NCI-H2081 (cell line): ENCODE results near the gene GORASP2.

Experiments used
- DNase-seq, 2 experiments: peaks; one replicate each; lab custom pipeline; 2025; lab: John Stamatoyannopoulos, UW

GORASP2 gene

DNA sequence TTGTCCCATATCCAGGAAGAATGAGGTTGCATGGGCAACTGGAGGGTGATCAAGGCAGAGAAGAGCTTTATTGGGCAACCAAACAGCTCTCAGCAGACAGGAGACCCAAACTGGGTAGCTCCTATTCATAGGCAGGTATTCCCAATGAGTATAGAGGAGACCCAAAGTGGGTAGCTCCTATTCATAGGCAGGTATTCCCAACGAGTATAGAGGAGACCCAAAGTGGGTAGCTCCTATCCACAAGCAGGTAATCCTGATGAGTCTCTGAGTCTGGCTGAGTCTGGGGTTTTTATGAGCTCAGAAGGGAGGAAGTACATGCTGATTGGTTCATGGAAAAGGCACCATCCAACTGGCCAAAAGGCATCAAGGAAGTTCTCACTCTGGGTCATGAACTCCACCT lies 5.3 kb upstream of the GORASP2 start:
- no peak for DNase-seq

DNA sequence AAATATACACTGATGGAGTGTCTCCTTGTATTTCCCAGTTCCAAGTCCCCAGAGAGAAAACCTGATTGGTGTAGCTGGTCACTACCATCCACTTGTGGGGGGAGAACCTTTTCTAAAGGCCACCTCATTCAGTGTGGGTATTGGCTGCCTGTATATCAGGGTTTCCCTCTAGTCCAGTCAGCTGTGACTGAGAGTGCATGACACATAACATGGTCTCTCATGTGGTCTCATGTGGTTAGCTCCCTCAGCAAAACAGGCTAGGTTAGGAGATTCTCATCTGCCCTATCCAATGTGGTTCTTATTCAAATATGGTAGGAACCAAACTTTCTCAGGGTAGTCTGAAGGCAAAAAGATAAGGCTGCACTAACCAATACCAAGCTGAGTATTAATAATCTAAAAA lies 4.1 kb upstream of the GORASP2 start:
- DNase-seq = no peak

DNA sequence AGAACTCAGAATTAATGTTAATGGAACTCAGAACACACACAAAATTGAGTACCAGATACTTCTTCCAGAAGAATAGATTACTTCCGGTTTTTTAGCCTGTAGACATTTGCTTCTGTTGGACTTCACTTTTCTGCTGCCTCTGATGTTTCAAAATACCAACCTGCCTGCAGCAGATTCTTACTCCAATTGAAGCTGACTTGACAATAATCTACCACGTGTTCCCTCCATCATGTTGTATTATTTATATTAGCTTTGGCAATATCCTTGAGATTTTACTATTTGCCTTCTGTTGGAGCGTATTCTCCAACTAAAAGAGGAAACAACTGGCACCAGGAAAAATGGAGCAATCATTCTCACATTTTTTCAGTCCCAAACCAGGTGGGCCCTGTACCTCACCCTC lies 3.1 kb upstream of the GORASP2 start:
- DNase-seq = no peak

DNA sequence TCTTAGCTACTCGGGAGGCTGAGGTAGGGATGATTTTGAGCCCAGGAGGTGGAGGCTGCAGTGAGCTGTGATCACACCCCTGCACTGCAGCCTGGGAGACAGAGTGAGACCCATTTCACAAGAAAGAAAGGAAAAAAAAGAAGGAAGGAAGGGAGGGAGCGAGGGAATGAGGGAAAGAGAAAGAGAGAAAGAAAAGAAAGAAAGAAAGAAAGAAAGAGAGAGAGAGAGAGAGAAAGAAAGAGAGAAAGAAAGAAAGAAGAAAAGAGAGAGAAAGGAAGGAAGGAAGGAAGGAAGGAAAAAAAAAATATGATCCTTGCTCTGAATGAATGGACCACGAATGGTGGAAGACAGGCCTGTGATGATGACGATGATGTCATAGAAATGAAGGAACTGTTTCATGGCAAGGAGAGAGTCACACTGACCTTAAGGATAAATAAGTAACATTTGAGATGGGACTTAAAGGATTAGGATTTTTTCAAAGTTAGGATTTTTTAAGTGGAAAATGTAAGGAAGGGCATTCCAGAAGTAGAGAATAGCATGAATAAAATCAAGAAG lies 2.2 kb upstream of the GORASP2 start:
- DNase-seq = no peak

DNA sequence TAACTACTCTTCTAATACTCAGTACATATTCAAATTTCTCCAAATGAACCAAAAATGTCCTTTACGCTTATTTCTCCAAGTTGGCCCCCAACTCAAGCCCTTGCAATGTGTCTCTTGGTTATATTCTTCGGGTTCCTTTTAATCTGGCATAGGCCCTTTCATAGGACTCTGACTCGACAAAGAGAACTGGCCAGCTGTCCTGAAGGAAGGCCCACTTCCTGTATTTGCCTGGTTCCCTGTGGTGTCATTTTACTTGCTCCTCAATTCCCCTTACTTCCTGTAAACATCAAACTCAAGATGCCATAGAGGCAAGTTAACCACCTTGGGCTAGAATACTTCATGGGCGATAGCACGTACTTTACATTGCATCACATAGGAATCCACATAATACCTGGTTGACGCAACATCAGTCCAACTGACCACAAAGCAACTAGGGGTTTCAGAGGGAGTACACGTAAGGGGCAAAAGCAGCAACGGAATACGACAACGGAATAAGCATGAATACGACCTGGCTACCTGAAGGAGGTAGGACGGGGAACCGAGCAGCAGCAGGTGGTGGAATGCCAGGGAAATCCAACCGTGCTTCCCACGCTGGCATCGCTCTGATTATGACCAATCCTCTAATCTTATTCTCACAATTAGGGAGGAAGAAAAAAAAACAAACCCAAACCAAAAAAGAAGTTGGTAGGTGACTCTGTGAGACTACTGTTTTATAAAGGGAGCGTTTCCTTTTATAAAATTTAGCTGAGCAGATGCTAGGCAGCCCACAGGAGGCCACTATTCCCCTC lies 823 bp upstream of the GORASP2 start:
- DNase-seq = peak; percentile 7 to 48

DNA sequence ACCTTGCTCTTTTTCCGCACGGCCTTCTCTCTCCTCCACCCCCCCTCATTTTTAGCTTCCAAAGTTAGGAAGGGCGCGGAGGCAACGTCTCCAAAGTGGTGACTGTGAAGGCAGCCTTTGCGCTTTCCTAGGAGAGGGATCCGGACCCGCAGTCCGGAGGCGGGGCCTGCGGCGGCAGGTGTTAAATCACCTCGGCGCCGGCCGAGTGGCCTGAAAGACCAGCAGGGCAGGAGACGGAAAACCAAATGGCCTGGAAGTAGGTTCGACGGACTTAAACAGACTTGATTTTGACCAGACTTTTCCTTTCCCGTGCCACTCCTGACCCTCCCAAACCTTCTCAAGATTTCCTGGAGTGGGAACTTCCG lies 615 bp downstream of the GORASP2 start:
- peak; percentile 43 to 52 for DNase-seq

DNA sequence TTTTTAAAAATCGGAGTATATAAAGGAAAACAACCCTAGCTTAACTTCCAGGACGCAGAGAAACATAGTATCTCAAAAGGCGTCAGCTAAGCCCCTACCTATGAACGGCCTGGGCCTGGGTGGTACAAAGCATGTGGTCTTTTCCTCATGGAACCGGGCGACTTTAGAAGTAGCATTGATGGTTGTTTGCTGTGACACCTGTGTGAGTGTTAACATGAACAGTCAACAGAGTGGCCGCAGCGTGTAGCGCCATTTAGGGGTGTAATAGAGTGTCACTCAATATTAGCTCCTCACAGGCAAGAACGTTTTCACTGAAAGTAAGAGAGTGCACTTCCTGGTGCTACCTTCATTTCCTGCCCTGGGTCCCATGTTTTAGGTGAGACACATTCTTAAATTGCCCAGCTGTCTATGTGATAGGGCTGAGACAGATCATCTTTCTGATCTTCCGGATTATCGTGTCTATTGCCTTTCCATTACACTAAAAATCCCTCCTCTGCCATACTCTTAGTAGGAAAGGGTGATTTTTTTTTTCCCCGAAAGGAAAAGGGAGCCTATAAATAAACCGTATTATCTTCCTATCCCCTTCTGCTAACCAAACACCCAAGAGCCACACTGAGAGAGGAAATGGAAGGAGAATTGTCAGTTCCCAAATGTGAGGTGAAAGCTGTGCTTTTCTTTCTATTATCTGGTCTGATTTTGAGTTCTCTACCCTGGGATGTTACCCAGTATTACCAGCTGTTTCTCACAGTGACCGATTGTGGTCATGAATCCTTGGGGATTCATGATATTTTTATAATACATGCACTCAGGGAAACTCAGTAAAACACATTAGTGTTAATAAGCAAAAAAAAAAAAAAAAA lies 1.3 kb downstream of the GORASP2 start:
- peak; percentile 59 to 83 for DNase-seq

DNA sequence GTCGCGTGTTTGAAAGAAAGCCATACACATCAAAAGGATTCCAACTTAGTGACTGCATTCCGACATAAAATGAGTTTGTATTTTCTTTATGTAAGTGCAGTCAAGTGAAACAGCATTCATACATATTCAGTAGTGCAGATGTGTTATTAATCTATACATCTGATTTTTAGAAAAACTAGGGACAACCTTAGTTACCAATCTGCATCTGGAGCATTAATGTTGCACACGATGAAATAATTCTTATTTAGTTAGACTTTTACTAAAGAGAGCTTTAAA lies 1.9 kb downstream of the GORASP2 start:
- no peak for DNase-seq

DNA sequence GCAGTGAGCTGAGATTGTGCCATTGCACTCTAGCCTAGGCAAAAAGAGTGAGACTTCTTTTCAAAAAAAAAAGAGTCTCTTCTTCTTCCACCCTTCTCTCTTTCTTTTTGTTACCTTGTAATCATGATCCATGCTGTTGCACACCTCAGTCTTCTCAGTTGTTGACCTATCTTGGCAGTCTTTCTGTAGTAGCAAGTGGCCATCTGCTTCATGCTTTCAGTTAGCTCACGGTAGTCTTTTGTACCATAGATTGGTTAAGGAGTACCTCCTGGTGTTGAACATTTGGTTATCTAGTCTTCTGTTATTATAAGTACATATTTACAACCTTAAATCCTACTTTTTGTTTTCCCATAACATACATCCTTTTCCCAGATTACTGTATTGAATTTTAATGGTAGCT lies 3.1 kb downstream of the GORASP2 start:
- no peak for DNase-seq

DNA sequence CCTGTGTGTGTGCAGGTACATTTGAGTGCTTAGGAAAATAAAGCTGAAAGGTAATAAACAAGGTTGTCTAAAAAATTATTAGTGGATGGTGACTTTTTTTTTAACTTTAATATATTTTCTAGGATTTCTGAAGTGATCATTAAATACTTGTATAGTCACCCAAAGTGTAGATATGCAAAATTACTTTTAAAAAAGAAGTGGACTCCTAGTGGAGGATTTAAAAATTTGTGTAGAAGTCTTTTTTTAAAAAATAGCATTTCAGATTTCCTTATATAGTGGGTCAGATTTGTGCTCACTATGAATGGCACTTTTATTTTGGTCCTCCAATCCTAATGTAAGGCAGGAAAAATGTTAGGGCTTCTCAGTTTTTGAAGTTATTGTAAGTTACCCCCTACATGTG lies 3.9 kb downstream of the GORASP2 start:
- DNase-seq = no peak

DNA sequence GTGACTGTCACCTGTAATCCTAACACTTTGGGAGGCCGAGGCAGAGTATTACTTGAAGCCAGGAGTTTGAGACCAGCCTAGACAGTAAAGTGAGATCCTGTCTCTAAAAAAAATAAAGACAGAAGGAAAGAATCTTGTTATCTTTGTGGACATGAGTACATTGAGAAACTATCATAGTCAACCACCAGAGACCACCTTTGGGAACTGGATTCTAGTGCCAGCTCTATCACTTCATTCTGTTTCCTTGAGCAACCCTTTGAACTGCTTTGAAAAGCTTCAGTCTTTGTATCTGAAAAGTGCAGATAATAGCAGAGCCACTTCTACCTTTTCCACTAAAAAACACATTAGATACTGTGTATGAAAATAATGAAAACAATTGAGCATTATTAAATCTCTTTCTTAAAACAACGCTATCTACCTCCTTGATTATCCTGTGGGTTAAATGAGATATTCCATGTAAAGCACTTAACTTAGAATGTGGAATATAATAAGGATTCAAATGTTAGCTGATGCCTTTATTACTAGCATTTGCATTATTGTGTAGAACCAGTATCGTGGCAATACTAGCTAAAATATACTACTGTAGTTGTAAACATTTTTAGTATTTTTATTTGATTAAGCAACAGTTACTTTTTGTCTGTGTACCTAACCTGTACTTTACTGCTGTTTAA lies 8.8 kb downstream of the GORASP2 start:
- DNase-seq = no peak

DNA sequence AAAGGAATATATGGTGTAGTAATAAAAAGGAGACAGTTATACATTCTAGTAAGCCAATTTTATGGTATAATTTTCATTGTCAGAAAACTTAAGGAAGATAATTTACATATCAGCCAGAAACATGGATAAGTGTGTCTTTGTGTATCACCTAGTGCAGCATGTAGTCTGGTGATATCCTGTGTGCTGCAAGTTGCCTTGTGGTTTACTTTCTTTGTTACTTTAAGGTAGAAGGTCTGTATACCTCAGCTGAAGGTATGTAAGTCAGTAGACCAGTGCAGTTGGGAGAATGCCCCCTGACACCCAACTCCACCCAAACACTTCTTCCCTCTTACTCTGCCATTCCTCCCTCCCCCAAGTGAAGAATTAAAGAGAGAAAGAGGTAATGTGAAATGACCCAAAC lies 11.0 kb downstream of the GORASP2 start:
- no peak for DNase-seq

DNA sequence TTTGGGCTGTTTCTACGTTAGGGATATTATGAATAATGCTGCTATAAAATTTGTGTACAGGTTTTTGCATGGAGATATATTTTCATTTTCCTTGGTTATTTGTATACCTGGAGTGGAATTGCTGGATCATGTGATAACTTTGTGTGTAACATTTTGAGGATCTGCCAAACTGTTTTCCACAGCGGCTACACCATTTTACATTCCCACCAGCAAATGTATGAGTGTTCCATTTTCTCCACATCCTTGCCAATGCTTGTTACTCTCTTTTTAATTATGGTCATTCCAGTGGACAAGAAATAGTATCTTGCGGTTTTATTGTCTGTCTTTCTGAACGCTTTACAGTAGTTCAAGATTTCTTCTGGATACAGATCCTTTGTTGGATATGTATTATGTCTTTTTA lies 13.6 kb downstream of the GORASP2 start:
- DNase-seq = no peak

DNA sequence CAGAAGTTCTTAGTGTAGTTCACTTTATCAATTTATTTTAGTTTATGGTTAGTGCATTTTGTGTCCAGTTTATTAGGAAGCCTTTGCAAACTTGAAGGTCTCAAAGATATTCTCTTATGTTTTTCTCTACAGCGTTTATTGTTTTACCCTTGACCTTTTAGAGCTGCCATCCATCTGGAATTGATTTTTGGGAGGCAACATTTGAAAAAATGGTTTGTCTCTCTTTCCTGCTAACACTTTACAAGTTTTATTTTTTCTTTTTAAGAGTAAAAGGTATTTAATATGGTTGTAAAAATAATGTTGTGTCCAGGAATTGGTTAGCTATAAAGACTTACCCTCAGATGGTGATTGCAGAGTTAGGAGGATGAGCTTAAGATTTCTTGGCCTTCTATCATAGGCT lies 14.0 kb downstream of the GORASP2 start:
- no peak for DNase-seq

DNA sequence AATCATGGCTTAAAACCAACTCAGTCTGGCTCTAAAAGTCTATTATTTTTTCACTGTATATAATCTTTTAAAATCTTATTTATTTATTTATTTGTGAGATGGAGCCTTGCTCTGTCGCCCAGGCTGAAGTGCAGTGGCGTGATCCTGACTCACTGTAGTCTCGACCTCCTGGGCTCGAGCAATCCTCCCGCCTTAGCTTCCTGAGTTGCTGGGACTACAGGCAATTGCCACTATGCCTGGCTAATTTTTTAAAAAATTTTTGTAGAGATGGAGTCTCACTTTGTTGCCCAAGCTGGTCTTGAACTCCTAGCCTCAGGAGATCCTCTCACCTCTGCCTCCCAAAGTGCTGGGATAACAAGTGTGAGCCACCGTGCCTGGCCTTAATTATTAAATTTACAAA lies 14.5 kb downstream of the GORASP2 start:
- DNase-seq = no peak

DNA sequence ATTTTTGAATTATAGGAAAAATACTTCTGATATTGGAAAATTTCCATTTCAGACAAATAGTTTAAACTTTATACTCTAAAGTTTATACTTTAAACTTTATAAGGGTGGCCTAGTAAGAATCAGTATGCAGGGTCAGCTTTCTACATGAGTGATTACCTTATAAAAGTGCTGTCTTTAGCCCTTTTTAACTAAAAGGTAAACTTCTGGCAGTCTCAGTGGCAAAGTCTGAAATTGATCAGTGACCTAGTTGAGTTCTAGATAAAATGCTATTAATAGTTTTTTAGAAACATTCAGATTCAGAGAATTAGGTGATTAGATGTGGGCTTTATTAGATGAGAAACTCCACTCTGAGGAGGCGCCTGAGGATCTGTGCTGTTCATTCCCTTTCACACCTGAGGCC lies 15.5 kb downstream of the GORASP2 start:
- no peak for DNase-seq

DNA sequence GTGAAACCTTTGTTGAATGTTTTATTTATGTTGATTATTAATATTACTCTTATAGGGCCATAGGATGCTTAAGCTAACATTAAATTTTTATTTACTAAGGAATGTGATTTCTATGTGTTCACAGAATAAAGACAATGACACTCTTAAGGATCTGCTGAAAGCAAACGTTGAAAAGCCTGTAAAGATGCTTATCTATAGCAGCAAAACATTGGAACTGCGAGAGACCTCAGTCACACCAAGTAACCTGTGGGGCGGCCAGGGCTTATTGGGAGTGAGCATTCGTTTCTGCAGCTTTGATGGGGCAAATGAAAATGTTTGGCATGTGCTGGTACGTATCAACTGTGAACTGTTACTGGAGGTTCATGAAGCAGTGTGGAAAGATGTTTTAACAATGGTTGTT lies 20.4 kb downstream of the GORASP2 start:
- no peak for DNase-seq

DNA sequence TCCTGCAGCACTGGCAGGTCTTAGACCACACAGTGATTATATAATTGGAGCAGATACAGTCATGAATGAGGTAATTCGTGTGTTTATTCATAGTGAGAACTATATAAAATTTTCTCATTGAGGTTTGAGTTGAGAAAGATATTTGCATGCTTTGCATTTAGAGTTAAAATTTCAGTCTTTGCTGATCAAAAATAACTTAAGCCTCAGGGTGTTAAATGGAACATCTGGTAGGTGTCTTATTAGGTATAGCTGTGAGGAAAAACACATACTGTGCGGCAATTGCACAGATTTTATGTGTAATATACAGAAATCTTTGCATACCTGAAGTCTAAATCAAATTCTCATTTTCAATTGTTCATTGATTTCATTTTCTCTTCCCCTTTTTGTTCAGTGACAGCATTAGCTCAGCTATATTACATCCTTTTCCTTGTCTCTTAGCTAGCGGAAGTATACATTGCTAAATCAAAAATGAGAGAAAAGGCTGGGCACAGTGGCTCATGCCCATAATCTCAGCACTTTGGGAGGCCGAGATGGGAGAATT lies 21.2 kb downstream of the GORASP2 start:
- DNase-seq = no peak

DNA sequence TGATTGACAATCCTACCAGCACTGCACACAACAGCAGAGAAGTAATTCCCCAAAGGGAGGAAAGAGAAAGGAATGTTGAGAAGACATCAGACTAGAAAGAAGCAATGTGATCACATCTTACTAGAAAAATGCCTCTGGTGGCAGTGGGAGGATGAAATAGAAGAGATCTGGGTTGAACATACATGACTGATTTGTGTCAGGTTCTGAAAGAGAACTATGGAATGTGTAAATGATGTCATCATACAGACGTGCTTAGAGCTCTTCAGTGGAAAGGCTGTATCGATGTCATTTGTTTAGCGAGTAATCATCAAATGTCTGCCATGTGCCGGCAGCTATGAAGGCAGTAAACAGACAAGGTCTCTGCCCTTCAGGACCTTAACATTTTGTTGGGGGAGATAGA lies 24.9 kb downstream of the GORASP2 start:
- no peak for DNase-seq

DNA sequence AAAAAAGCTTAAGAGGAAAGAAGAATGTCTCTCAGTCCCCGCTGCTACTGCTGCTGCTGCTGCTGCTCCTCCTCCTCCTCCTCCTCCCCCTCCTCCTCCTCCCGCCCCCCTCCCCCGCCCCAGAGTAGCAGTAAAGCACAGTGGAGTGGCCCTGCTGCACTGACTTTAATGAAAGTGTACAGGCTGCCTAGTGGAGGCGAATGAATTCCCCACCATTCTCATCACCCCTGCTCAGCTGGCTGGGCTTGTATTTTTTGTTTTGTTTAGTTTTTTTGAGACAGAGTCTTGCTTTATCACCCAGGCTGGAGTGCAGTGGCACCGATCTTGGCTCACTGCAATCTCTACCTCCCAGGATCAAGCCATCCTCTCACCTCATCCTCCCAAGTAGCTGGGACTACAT lies 34.3 kb downstream of the GORASP2 start:
- DNase-seq = no peak

DNA sequence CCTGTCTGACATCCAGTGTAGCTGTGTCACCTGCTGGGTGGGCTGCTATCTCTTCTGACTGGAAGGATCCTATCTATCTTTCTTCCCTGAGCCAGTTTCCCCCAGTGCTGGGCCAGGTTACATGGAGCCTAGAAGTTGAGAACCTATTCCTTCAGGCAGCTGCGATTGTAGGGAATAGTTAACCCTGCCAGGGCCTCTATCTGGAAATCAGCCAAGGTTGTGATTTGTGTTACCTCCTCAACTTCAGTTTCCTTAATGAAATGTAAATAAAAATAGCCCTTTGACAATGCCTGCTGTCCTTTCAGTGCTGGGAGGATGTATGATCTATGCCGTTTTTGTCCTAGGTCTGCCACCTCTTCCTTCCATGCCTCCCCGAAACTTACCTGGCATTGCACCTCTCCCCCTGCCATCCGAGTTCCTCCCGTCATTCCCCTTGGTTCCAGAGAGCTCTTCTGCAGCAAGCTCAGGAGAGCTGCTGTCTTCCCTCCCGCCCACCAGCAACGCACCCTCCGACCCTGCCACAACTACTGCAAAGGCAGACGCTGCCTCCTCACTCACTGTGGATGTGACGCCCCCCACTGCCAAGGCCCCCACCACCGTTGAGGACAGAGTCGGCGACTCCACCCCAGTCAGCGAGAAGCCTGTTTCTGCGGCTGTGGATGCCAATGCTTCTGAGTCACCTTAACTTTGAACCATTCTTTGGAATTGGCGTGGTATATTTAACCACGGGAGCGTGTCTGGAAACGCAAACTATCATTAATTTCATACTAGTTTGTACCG lies 36.6 kb downstream of the GORASP2 start:
- DNase-seq = no peak
